WTC11 (cell line): ENCODE data around the gene SENP8.

Source experiments
- ELF4 ChIP-seq: sonication (generic); formaldehyde crosslinking; IDR thresholded peaks from 2 replicates; pipeline ENCODE4 v1.8.1; 2022; ENCODE audit warnings: low read depth, mild to moderate bottlenecking, moderate library complexity, missing genetic modification reagents
- FOXK1 ChIP-seq: sonication (generic); formaldehyde crosslinking; IDR thresholded peaks from 2 replicates; pipeline ENCODE4 v1.8.0; 2022; ENCODE audit warnings: mild to moderate bottlenecking, moderate library complexity, missing genetic modification reagents
- JUN ChIP-seq: sonication (generic); formaldehyde crosslinking; IDR thresholded peaks from 2 replicates; pipeline ENCODE4 v1.8.0; 2023; ENCODE audit warnings: mild to moderate bottlenecking, missing genetic modification reagents
- MAX ChIP-seq: sonication (generic); formaldehyde crosslinking; IDR thresholded peaks from 2 replicates; pipeline ENCODE4 v1.8.0; 2022; ENCODE audit warnings: mild to moderate bottlenecking, missing genetic modification reagents
- NFYB ChIP-seq: sonication (generic); formaldehyde crosslinking; conservative IDR thresholded peaks from 2 replicates; pipeline ENCODE4 v1.8.0; 2022; ENCODE audit warnings: low read depth, missing genetic modification reagents
- OVOL2 ChIP-seq: fragments of 250-450 bp; sonication (Bioruptor Pico); IDR thresholded peaks from 2 replicates; pipeline ENCODE4 v1.9.0; 2021; ENCODE audit warnings: mild to moderate bottlenecking, borderline replicate concordance
- SP1 ChIP-seq: sonication (generic); formaldehyde crosslinking; conservative IDR thresholded peaks from 2 replicates; pipeline ENCODE4 v1.8.1; 2022; ENCODE audit warnings: missing genetic modification reagents
- TF ChIP-seq, protein P1 (sequence below): fragments of 200-600 bp; IDR thresholded peaks from 2 replicates; pipeline ENCODE4 v1.8.0; 2022; ENCODE audit warnings: antibody characterized with exemption
- TF ChIP-seq, protein P2 (sequence below): sonication (generic); formaldehyde crosslinking; IDR thresholded peaks from 2 replicates; pipeline ENCODE4 v1.8.1; 2023; ENCODE audit warnings: mild to moderate bottlenecking, missing genetic modification reagents, moderate library complexity

- TF ChIP-seq, protein P1, sequence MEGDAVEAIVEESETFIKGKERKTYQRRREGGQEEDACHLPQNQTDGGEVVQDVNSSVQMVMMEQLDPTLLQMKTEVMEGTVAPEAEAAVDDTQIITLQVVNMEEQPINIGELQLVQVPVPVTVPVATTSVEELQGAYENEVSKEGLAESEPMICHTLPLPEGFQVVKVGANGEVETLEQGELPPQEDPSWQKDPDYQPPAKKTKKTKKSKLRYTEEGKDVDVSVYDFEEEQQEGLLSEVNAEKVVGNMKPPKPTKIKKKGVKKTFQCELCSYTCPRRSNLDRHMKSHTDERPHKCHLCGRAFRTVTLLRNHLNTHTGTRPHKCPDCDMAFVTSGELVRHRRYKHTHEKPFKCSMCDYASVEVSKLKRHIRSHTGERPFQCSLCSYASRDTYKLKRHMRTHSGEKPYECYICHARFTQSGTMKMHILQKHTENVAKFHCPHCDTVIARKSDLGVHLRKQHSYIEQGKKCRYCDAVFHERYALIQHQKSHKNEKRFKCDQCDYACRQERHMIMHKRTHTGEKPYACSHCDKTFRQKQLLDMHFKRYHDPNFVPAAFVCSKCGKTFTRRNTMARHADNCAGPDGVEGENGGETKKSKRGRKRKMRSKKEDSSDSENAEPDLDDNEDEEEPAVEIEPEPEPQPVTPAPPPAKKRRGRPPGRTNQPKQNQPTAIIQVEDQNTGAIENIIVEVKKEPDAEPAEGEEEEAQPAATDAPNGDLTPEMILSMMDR, result no peak
- TF ChIP-seq MAX (no peak), NFYB (CRISPR knock-in tag) (no peak), FOXK1 (CRISPR knock-in tag) (no peak), OVOL2 (no peak), JUN (CRISPR knock-in tag) (no peak), SP1 (CRISPR knock-in tag) (no peak), ELF4 (CRISPR knock-in tag) (no peak)
- TF ChIP-seq, protein P2, sequence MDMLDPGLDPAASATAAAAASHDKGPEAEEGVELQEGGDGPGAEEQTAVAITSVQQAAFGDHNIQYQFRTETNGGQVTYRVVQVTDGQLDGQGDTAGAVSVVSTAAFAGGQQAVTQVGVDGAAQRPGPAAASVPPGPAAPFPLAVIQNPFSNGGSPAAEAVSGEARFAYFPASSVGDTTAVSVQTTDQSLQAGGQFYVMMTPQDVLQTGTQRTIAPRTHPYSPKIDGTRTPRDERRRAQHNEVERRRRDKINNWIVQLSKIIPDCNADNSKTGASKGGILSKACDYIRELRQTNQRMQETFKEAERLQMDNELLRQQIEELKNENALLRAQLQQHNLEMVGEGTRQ, result no peak
Measured at GRCh38 chr15:72175186-72176044, 57.2 kb downstream of the SENP8 start.
